ENCODE data around the gene TAGLN. TPM values are rescaled to one million over a fixed set of nuclear protein-coding genes. Genes with fewer than 3 reads are reported as not detected.

TAGLN gene
- total RNA-seq, 2 experiments from 2014 or later: 1.3 to 1.6 TPM

DNA sequence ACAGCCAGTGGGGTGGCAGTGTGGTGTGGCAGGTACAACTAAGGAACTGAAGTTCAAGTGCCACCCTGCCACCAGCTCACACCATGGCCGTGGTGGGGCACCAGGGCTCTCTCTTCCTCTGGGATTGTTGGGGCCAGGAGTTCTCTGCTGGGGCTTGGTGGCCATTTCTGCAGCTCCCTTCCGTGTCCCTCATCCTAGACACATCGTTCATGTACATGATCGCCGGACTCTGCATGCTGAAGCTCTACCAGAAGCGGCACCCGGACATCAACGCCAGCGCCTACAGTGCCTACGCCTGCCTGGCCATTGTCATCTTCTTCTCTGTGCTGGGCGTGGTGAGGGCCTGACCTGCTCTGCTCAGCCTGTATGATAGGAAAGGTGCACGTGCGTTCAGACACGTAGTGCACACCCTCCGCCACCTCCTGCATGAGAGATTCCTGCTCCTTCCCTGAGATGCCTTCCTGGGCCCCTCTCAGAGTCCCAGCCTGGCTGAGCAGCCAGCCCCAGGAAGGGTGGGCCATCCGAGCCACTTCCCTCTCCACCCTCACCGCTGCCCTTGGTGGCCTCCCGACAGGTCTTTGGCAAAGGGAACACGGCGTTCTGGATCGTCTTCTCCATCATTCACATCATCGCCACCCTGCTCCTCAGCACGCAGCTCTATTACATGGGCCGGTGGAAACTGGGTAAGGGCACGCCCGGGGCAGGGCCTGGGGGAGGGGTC lies 7.3 kb upstream of the TAGLN start:
- ChIA-PET CTCF (no interaction called here), POLR2A (no interaction called here)

- CTCF ChIA-PET: no interaction called here
Measured at GRCh38 chr11:117192401-117192875, 6.7 kb upstream of the TAGLN start.

DNA sequence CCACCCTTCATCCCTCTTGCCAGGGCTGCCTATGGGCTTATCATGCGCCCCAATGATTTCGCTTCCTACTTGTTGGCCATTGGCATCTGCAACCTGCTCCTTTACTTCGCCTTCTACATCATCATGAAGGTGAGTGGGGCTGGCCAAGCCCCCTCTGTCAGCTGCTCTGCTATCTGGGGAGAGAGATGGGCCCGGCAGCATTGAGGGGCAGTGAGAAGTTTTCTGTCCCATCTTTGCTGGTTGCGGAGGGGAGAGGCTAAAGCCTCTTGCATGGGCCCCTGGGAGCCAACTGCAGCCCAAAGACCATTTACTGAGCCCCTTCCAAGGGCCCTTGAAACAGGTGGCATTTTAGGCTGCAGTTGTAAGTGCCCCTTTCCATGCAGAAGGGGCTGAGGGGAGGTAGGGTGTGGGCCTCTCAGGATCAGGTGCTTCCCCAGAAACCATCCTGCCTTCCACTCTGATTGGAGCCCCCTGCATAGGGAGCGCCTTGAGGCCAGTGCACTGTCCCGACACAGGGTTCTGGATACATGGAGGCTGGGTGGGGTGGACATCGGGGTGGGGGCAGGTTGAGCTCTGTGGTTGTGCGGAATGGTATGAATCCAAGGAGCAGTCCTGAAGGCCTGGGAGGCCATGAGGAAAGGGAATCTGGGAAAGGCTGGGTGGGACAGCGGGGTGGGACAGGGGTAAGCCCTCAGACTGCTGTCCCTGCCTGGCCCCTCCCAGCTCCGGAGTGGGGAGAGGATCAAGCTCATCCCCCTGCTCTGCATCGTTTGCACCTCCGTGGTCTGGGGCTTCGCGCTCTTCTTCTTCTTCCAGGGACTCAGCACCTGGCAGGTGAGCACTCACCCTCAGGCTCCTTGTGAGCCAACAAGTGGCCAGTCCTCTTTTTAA lies 5.8 kb upstream of the TAGLN start:
- ChIA-PET CTCF (no interaction called here), POLR2A (interaction anchor here (0.6 kb wide), 1 partner anchor 27 kb away, joined by 3 read pairs; no protein-coding TSS in a partner anchor)

More at GRCh38 chr11:117192401-117192875, 6.7 kb upstream of the TAGLN start:
- POLR2A ChIA-PET: interaction anchor here (0.6 kb wide), 1 partner anchor 100 kb away, joined by 7 read pairs; no protein-coding TSS in a partner anchor

GRCh38 chr11:117194267-117194666 lies 4.9 kb upstream of the TAGLN start:
- POLR2A ChIA-PET: no interaction called here
- CTCF ChIA-PET: no interaction called here

- CTCF ChIA-PET: interaction anchor here (0.7 kb wide), 1 partner anchor 622 kb away, joined by 3 read pairs; no protein-coding TSS in a partner anchor
Measured at GRCh38 chr11:117195258-117195657, 3.9 kb upstream of the TAGLN start.

DNA sequence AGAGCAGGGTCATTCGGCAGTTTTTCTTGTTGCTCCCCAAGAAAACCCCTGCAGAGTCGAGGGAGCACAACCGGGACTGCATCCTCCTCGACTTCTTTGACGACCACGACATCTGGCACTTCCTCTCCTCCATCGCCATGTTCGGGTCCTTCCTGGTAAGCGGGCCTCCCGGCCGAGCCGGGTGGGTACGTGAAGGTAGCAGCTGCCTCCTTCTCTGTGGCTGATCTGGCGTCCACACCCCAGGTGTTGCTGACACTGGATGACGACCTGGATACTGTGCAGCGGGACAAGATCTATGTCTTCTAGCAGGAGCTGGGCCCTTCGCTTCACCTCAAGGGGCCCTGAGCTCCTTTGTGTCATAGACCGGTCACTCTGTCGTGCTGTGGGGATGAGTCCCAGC lies 3.4 kb upstream of the TAGLN start:
- ChIA-PET POLR2A (interaction anchor here (0.5 kb wide), 1 partner anchor 11 kb away, joined by 3 read pairs; no protein-coding TSS in a partner anchor), CTCF (no interaction called here)

More at GRCh38 chr11:117195258-117195657, 3.9 kb upstream of the TAGLN start:
- POLR2A ChIA-PET: no interaction called here

DNA sequence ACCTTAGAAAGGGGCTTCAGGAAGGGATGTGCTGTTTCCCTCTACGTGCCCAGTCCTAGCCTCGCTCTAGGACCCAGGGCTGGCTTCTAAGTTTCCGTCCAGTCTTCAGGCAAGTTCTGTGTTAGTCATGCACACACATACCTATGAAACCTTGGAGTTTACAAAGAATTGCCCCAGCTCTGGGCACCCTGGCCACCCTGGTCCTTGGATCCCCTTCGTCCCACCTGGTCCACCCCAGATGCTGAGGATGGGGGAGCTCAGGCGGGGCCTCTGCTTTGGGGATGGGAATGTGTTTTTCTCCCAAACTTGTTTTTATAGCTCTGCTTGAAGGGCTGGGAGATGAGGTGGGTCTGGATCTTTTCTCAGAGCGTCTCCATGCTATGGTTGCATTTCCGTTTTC lies 2.2 kb upstream of the TAGLN start:
- CTCF ChIA-PET: no interaction called here
- POLR2A ChIA-PET: interaction anchor here (0.5 kb wide), 1 partner anchor 37 kb away, joined by 5 read pairs; no protein-coding TSS in a partner anchor

DNA sequence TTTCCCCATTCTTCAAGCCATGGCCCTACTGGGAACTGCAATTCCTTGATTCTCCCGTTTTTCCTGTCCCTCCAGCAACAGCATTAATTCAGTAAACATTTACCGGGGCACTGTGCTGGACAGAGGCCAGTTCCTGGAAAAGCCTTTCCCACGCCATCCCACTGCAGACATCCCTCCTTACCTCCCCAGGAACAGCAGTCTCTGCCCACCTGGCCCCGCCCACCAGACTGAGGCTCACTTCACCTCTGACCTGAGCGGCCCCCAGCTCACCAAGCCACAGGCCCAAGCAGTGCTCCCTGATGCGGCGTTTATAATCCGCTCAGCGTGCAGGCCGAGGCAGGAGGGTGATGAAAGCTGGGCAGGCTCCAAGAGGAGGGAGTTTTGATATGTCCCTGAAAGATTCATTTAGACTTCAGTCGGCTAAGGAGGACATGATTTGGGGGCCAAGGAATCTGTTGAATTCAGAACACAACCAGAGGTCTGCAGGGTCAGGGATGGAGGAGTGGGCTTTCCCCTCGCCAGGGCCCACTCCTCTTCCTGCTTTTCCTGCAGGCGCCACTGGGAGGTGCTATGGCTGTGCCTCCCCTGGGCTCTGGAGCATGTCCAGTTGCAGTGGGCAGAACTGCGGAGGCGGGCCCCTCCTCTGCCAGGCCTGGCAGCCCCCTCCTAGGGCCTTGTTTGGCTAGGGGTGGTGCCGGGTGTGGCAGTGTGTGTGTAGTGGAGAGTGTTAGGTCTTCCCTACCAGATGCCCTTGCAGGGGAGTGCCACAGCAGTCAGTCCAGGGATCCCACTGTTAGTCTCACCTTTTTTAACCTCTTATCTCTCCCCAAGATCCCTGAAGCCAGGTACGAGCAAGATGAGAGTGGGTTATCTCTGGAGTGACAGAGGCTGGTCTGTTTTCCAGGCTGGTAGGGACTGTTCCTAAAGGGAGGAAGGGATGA lies 1.4 kb upstream of the TAGLN start:
- CTCF ChIA-PET: no interaction called here
- POLR2A ChIA-PET: no interaction called here

GRCh38 chr11:117198613-117199012 lies 557 bp upstream of the TAGLN start:
- CTCF ChIA-PET: no interaction called here
- POLR2A ChIA-PET: no interaction called here

- POLR2A ChIA-PET: interaction anchor here (0.5 kb wide), 1 partner anchor 51 kb away, joined by 4 read pairs; no protein-coding TSS in a partner anchor
- CTCF ChIA-PET: no interaction called here
Measured at GRCh38 chr11:117199916-117200812, 994 bp downstream of the TAGLN start.

- POLR2A ChIA-PET: no interaction called here
- CTCF ChIA-PET: no interaction called here
Measured at GRCh38 chr11:117200813-117201657, 1.9 kb downstream of the TAGLN start.

DNA sequence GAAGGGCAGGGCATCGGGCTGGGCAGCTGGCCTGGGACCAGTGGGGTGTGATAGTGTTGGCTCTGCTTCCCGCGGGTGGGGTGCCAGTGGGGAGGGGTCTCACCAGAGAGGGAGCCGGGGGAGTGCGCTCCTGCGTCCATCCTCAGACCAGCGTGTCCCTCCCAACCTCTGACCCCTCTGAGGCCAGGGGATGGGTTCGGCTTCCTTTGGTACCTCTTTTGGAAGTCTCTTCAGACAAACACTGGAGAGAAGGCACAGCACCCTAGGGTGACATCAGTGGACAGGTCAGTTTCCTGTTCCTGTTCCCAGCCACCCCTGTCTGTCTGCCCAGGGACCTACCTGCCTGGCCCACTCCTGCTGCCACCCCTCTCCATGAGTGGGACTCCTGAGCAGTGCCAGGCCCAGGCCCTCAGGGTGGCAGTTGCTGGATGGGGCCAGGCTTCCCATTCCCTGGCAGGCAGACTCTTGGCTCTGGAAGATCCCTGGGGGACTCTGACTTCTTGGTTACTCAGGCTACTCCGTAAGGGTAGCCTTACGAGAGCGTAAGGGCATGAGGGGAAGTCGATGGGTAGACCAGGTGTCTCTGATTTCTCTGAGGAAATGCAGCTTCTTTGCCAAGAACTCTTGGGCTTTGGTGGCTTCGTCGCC lies 2.6 kb downstream of the TAGLN start:
- CTCF ChIA-PET: no interaction called here
- POLR2A ChIA-PET: interaction anchor here (0.7 kb wide), 1 partner anchor 76 kb away, joined by 5 read pairs; no protein-coding TSS in a partner anchor

GRCh38 chr11:117202386-117203068 lies 3.4 kb downstream of the TAGLN start:
- ChIA-PET CTCF (no interaction called here), POLR2A (interaction anchor here (0.7 kb wide), 1 partner anchor 75 kb away, joined by 5 read pairs; no protein-coding TSS in a partner anchor)

DNA sequence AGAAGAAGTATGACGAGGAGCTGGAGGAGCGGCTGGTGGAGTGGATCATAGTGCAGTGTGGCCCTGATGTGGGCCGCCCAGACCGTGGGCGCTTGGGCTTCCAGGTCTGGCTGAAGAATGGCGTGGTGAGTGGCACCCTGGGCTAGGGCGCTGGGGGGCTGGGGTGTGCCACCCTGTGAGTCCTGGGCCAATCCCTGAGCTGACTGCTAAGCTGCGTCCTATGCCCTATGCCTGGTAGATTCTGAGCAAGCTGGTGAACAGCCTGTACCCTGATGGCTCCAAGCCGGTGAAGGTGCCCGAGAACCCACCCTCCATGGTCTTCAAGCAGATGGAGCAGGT lies 3.9 kb downstream of the TAGLN start:
- CTCF ChIA-PET: no interaction called here
- POLR2A ChIA-PET: no interaction called here

- ChIA-PET CTCF (interaction anchor here (0.9 kb wide), 1 partner anchor 13 kb away, joined by 3 read pairs; no protein-coding TSS in a partner anchor), POLR2A (no interaction called here)
Measured at GRCh38 chr11:117204283-117205080, 5.3 kb downstream of the TAGLN start.

Data from activated CD8-positive, alpha-beta memory T cell treated with anti-CD3 and anti-CD28 coated beads for 36 hours (primary cell).